Endothelial cell of umbilical vein (primary cell): ENCODE measurements around the gene PM20D1. TPM values are rescaled to one million over a fixed set of nuclear protein-coding genes. Genes with fewer than 3 reads are reported as not detected.
"Not testable (repeated sequence)": the region's sequence is repeated elsewhere in the genome, so short reads cannot be mapped to it uniquely, and the experiment has no call there.

ENCODE experiments used
- BruUV-seq: library from RNA; stranded (reverse); fragments of 400-500 nt; replicated peaks from 2 replicates; lab custom pipeline; 2021; lab: Mats Ljungman, UMichigan
- CTCF ChIA-PET: fragments of 300-600, 350-600 bp; sonication (Branson Sonifier 250); formaldehyde crosslinking; loops from one replicate; lab custom pipeline; 2021; ENCODE audit warnings: antibody characterized with exemption, inconsistent platforms; lab: Charles Lee
- POLR2A ChIA-PET: fragments of 300-600, 350-600 bp; sonication (Branson Sonifier 250); formaldehyde crosslinking; loops from one replicate; lab custom pipeline; 2021; ENCODE audit warnings: antibody characterized with exemption, inconsistent platforms; lab: Charles Lee
- DNase-seq: peaks from one replicate; pipeline ENCODE4 v3.0.0-alpha.2; 2011; ENCODE audit warnings: low read depth, low spot score
- FAIRE-seq: peaks from 2 replicates; lab custom pipeline; 2011; peaks lifted over from hg19 to GRCh38; lab: Jason Lieb, UNC
- H2AFZ ChIP-seq: 2 replicates; pipeline ENCODE4 v1.6.0; 2012; ENCODE audit warnings: low read depth, low read length, control low read depth, inconsistent platforms
- H3K27ac ChIP-seq: 2 replicates; pipeline ENCODE4 v1.5.1; 2011; ENCODE audit warnings: low read depth, mild to moderate bottlenecking, control low read depth, low read length, moderate library complexity; ENCODE audit not compliant: insufficient read depth
- H3K27me3 ChIP-seq, 2 experiments: 2 replicates each; pipeline versions ENCODE4 v1.6.0 to v1.6.1; 2011; ENCODE audit warnings: low read length in 2 of 2, mixed read lengths in 1 of 2; ENCODE audit not compliant: control insufficient read depth in 2 of 2, insufficient read depth in 2 of 2
- H3K36me3 ChIP-seq, 2 experiments: 2 replicates in 1 of 2; 3 replicates in 1 of 2; pipeline ENCODE4 v1.5.1; 2011; ENCODE audit warnings: low read length in 2 of 2, mild to moderate bottlenecking in 1 of 2, moderate library complexity in 1 of 2; ENCODE audit not compliant: control insufficient read depth in 2 of 2, insufficient read depth in 2 of 2; ENCODE audit errors: extremely low read depth in 1 of 2
- H3K4me1 ChIP-seq: 3 replicates; pipeline ENCODE4 v1.5.1; 2011; ENCODE audit warnings: mild to moderate bottlenecking, low read length; ENCODE audit not compliant: control insufficient read depth, insufficient read depth; ENCODE audit errors: extremely low read depth
- H3K4me2 ChIP-seq: 2 replicates; pipeline ENCODE4 v1.6.1; 2011; ENCODE audit warnings: low read length, control low read depth, mixed read lengths; ENCODE audit not compliant: insufficient read depth
- H3K4me3 ChIP-seq, 3 experiments: fragments of 200-600 bp in 1 of 3; sonication (generic), shearing (Covaris generic) in 1 of 3; replicated peaks in 1 of 3; 2 replicates each; pipeline ENCODE4 v1.5.1; 2011 to 2016; ENCODE audit warnings: control low read depth in 3 of 3, low read length in 3 of 3, mild to moderate bottlenecking in 2 of 3, inconsistent platforms in 1 of 3, low read depth in 1 of 3, moderate library complexity in 1 of 3; ENCODE audit not compliant: insufficient read depth in 1 of 3
- H3K79me2 ChIP-seq: 2 replicates; pipeline ENCODE4 v1.6.0; 2012; ENCODE audit warnings: low read length, inconsistent platforms; ENCODE audit not compliant: control insufficient read depth, insufficient read depth
- H3K9ac ChIP-seq: replicated peaks from 2 replicates; pipeline ENCODE3; 2011; ENCODE audit warnings: low read length, control low read depth; ENCODE audit not compliant: insufficient read depth; ENCODE audit errors: extremely low read depth
- H3K9me1 ChIP-seq: replicated peaks from 3 replicates; pipeline ENCODE4 v1.6.0; 2011; ENCODE audit warnings: mild to moderate bottlenecking, low read length; ENCODE audit not compliant: control insufficient read depth, insufficient read depth; ENCODE audit errors: extremely low read depth
- H3K9me3 ChIP-seq: replicated peaks from 2 replicates; pipeline ENCODE4 v1.5.1; 2012; ENCODE audit warnings: low read length, inconsistent platforms; ENCODE audit not compliant: control insufficient read depth, insufficient read depth
- H4K20me1 ChIP-seq: replicated peaks from 2 replicates; pipeline ENCODE3; 2011; ENCODE audit warnings: mild to moderate bottlenecking, low read length; ENCODE audit not compliant: control insufficient read depth, insufficient read depth; ENCODE audit errors: extremely low read depth
- dilution Hi-C: fragments of 300-500 bp; cut with MboI; formaldehyde crosslinking; loops from one replicate; pipeline ENCODE4 v1.15.0; 2019; ENCODE audit warnings: low sequenced_read_pairs; ENCODE audit not compliant: extremely low pct_ligation_motif_present
- intact Hi-C: fragments of 100-400 bp; cut with micrococcal nuclease; formaldehyde crosslinking; loops from one replicate; pipeline ENCODE4 v1.10.0; 2022
- polyA plus RNA-seq, 4 experiments: library from polyadenylated mRNA; depleted of rRNA in 3 of 4; stranded (reverse) in 3 of 4; unstranded in 1 of 4; fragments of >200 nt; gene quantifications; 2 replicates each; pipeline versions ENCODE4 v1.2.1 to v1.2.3, GENCODE V29; 2011 to 2012; ENCODE audit warnings: missing spikeins in 1 of 4
- total RNA-seq: library from RNA; stranded (reverse); gene quantifications from 2 replicates; pipeline ENCODE4 v1.2.3, GENCODE V29; 2021

The PM20D1 gene
- total and polyA plus RNA-seq, 2 donors (not counting 3 experiments of a cell fraction or from before 2014, with no cell fraction given) = 0.11 TPM; not detected in 1

DNA sequence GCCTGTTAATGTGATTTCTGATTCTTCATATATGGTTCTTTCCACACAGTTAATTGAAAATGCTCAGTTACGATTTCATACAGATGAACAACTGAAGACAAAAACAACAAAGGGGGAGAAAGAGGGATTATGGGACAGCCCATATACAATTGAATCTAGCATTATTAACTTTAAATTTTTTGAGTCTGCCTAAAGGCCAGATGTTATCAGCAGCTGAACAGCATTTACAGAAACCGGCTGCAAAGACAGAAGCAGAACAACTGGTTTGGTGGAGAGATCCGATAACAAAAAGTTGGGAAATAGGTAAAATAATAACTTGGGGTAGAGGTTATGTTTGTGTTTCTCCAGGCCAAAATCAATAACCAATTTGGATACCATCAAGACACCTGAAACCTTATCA, 44.2 kb upstream of the PM20D1 start:
- H3K27me3 ChIP-seq, POLR2A ChIA-PET, intact Hi-C loops, H3K9ac ChIP-seq, H2AFZ ChIP-seq, H3K4me2 ChIP-seq, H3K27ac ChIP-seq, FAIRE-seq, H3K36me3 ChIP-seq, H3K79me2 ChIP-seq, H3K4me3 ChIP-seq, dilution Hi-C loops, BruUV-seq, H4K20me1 ChIP-seq, H3K9me1 ChIP-seq, DNase-seq, H3K9me3 ChIP-seq, CTCF ChIA-PET: not testable (repeated sequence)
- H3K4me1 ChIP-seq = peaks cover 12% of the 10 kb centered on the region

GRCh38 chr1:205892175-205892574, 42.2 kb upstream of the PM20D1 start:
- intact Hi-C loops, dilution Hi-C loops, H2AFZ ChIP-seq, H3K79me2 ChIP-seq, H3K27me3 ChIP-seq, H3K9me1 ChIP-seq, H3K9ac ChIP-seq, H3K9me3 ChIP-seq, DNase-seq, H3K4me3 ChIP-seq, H3K36me3 ChIP-seq, H4K20me1 ChIP-seq, BruUV-seq, POLR2A ChIA-PET, FAIRE-seq, H3K27ac ChIP-seq, H3K4me2 ChIP-seq: not testable (repeated sequence)
- CTCF ChIA-PET = interaction anchor here (1.0 to 2.1 kb wide), 6 partner anchors 16 to 233 kb away, joined by 3 to 7 read pairs (median 5); no protein-coding TSS in a partner anchor
- peaks cover 17% of the 10 kb centered on the region for H3K4me1 ChIP-seq

DNA sequence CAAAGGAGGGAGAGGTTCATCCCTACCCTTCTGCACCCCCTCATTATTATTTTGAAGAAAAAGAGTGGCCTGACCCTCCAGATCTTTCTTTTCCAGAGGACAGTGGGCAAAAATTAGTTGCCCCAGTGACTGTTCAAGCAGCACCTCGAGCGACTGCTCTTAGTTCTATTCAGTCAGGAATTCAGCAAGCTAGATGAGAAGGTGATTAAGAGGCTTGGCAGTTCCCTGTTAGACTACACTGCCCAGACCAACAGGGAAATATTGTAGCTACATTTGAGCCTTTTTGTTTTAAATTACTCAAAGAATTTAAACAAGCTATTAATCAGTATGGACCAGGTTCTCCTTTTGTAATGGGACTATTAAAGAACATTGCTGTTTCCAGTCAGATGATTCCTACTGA, 41.5 kb upstream of the PM20D1 start:
- POLR2A ChIA-PET, H3K36me3 ChIP-seq, H3K9me1 ChIP-seq, H3K27ac ChIP-seq, intact Hi-C loops, H4K20me1 ChIP-seq, FAIRE-seq, H3K9ac ChIP-seq, H3K4me3 ChIP-seq, H3K9me3 ChIP-seq, dilution Hi-C loops, H3K4me2 ChIP-seq, H3K27me3 ChIP-seq, H3K79me2 ChIP-seq, BruUV-seq, DNase-seq, H2AFZ ChIP-seq: not testable (repeated sequence)
- CTCF ChIA-PET = interaction anchor here (1.1 to 2.1 kb wide), 6 partner anchors 16 to 99 kb away, joined by 3 to 7 read pairs (median 5); no protein-coding TSS in a partner anchor
- peaks cover 17% of the 10 kb centered on the region for H3K4me1 ChIP-seq

- H3K79me2 ChIP-seq, intact Hi-C loops, FAIRE-seq, H3K36me3 ChIP-seq, H2AFZ ChIP-seq, H4K20me1 ChIP-seq, H3K9me3 ChIP-seq, H3K9ac ChIP-seq, BruUV-seq, DNase-seq, H3K4me2 ChIP-seq, POLR2A ChIA-PET, H3K27me3 ChIP-seq, H3K27ac ChIP-seq, dilution Hi-C loops, H3K4me3 ChIP-seq, H3K9me1 ChIP-seq: not testable (repeated sequence)
- peaks cover 17% of the 10 kb centered on the region for H3K4me1 ChIP-seq
- CTCF ChIA-PET = interaction anchor here (1.5 to 2.1 kb wide), 2 partner anchors 80 to 87 kb away, joined by 3 to 5 read pairs; no protein-coding TSS in a partner anchor
These were observed 40.7 kb upstream of the PM20D1 start for GRCh38 chr1:205890631-205891030.
